NCI-H2029 treated with DMSO at 0.1 percent for 48 hours (cell line): Measurements from ENCODE around the gene CELF3.

Source experiments
- DNase-seq: peaks from one replicate; lab custom pipeline; 2025; lab: John Stamatoyannopoulos, UW

The CELF3 gene

GRCh38 chr1:151720974-151721787 is 4.6 kb upstream of the CELF3 start, which contains the start of gene RIIAD1:
Gene RIIAD1 (plus strand): TSS chr1:151721522. CDS start chr1:151721537, 15 bp downstream.
- no peak for DNase-seq

DNA sequence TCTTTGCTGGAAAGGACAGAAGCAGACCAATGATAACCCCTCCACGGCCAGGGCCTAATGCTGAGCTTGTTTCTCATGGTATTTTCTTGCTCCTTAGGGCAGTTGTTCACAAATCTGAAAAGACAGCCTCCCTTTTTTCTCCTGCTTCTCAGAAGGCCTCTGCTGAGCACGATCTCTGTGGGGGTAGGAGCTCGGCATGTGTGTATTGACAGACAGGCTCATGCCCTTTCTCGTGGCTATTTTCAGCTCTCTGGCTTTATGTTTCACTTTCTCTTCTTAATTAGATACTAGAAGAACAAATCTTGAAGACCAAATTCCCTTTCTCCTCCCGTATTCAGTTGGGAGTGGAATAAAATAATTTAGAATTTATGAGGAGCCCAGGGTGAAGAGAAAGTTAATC is 4.0 kb upstream of the CELF3 start:
- no peak for DNase-seq

GRCh38 chr1:151720125-151720524 is 3.5 kb upstream of the CELF3 start:
- DNase-seq: no peak

- DNase-seq: no peak
Observed at GRCh38 chr1:151718666-151719065, 2.1 kb upstream of the CELF3 start.

DNA sequence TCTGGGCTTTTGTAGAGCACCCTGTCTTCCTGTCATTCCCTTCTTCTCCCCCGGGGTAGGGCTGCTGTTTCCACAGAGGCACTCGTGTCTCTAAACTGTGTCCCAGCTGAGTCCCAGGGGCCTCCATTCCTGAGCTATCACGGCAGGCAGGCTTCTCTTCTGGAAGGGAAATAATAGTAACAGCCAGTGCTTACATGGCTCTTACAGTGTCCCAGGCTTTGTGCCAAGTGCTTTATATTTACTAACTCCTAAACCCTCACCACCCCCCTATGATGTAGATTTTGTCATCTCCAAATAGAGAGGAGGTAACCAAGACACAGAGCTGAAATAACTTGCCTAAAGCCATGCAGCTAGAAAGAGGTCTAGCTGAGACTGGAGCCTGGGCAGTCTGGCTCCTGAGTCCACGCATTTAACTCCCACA is 1.4 kb upstream of the CELF3 start:
- DNase-seq: no peak

- no peak for DNase-seq
Observed at GRCh38 chr1:151716405-151716762, 219 bp downstream of the CELF3 start.

- no peak for DNase-seq
Observed at GRCh38 chr1:151715726-151716404, 738 bp downstream of the CELF3 start.

DNA sequence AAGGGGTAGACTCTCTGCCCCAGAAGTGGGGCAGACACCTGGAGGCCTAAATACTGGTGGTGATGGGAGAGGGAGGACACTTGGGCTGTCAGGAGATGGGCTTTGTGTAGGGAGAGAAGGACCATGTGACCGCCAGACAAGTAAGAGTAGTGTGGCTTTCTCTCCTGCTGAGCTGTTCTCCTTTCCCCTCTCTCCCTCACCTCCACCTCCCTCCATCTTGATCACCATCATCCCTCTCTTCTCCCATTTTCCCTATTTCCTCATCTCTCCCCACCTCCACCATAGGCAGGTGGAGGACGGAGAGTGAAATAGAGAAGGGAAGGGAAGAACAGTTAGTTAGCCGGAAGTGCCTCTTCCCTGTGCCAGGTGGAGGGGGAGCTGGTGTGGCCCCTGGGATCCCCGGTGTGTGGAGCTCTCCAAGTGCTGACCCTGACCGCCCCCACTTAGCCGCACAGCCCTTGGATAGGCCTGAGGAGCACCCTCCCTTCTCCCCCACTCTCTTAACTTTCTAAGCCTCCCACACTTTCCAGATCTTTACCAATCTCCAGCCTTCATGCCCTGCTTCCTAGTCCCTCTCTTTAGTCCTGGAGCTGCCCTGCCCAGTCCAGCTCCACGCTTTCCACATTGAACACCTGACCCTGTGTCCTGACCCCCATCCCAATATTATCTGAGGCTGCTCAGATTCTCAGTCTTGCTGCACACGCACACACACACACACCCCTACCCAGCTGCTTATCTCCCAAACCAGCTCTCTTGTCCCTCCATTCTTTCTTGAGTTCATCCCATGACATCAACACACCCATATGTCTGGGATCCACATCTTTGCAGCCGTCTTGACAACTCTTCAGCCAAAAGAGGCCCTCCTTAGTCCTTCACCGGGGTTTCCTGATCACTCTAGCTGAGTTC is 1.5 kb downstream of the CELF3 start:
- no peak for DNase-seq

- no peak for DNase-seq
Observed at GRCh38 chr1:151713874-151714273, 2.7 kb downstream of the CELF3 start.

GRCh38 chr1:151713044-151713443 is 3.6 kb downstream of the CELF3 start:
- DNase-seq: no peak

DNA sequence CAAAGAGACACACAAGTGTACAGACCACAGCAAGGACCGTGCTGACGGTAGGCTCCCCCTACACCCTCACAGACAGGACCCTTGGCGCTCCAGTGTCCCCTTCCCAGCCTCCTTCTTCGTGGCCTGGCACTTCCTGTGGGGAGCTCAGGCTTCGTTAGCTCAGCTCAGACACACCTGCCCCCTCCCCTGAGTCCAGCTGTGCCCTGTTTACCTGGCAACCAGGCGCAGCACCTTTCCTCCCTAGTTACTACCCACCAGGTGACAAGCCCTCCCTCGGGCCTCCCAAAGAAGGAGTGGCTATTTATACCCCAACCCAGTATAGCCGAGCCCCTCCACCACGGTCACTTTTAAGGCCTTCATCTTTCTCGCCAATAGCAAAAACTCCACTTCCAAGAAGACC is 4.7 kb downstream of the CELF3 start:
- no peak for DNase-seq

DNA sequence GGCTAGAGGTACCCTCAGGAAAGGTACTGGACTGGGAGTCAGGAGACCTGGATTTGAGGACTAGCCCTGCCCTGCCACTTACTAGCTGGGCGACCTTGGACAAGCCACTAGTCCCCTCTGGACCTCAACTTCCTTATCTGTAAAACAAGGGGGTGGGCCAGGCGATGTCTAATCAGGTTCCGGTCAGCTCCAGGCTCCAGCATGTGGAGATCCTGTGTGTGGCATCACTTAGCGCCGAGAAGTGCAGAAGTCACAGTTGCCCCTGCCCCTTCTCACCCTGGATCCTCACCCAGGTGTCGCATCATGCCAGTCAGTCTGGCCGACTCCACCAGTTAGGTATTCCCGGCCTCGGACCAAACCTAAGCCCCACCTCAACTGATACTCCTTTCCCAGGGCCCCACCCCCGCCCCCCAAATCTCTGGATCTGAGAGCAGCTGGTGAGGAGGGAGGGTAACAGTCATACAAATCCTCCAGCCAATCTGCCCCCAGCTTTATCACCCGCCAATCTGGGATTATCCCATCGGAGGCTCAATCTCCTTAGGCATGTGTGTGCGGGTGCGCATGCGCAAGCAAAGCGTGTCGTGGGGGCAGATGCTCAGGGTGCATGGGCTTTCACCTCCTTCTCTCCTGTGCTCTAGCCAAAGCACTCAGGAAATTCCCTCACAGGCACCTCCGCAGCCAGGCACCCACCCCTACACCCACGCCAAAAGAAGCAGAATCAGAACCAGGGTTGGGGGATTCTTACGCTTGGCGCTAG is 5.4 kb downstream of the CELF3 start:
- no peak for DNase-seq

DNA sequence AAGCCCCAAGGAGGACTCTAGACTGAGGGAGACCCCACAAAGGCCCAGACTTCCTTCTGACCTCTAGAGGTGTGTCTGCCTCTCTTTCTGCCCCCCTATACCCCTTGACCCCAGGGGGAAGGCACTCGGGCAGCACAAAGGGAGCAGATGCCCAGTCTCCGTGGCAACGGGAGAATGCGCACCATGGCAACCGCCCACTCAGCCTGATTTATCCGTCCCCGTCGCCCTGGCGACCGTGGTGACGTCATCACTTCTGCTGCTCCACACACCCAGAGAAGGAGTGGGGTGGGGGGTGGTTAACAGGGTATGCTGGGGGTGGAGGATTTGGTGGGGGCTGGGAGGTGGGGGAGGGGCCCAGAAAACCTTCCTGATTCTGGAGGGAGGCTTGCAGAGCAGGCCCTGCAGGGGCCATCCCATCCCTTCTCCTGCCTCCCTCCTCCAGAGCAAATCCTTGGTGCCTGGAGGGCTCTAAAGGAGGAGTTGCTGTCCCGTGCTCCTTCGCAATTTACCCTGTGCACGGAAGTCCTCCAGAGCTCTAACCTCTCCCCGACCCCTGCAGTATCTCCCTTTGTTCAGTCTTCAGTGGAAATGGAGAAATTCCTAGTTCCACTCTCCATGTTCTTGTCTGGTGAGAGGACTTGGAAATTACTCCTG is 6.3 kb downstream of the CELF3 start:
- DNase-seq: no peak

GRCh38 chr1:151708891-151709290 is 7.7 kb downstream of the CELF3 start:
- no peak for DNase-seq

DNA sequence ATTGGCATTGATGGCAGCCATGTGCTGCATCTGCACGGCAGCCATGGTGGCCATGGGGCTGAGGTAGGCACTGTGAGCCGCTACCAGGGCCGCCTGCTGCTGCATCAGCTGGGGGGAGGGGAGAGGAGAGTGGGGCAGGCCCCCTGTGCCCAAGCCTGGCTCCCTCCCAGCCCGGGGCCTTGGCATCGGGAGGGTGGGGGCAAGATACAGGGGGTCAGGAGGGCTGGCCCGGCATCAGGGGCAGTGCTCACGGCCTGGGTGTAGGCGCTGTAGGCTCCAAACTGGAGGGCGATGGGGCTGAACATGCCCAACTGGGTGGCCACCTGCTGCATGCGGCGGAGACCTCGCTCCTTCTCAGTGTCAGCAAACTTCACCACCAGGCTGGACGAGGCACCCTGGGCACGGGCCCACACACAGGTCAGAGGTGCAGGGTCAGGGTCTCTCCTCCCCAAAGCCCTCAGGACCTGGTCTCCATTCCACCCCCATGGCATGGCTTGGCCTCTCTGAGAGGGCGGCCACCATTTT is 9.0 kb downstream of the CELF3 start:
- no peak for DNase-seq

GRCh38 chr1:151706464-151707415 is 9.9 kb downstream of the CELF3 start:
- DNase-seq: no peak

GRCh38 chr1:151705753-151706463 is 10.7 kb downstream of the CELF3 start:
- no peak for DNase-seq

DNA sequence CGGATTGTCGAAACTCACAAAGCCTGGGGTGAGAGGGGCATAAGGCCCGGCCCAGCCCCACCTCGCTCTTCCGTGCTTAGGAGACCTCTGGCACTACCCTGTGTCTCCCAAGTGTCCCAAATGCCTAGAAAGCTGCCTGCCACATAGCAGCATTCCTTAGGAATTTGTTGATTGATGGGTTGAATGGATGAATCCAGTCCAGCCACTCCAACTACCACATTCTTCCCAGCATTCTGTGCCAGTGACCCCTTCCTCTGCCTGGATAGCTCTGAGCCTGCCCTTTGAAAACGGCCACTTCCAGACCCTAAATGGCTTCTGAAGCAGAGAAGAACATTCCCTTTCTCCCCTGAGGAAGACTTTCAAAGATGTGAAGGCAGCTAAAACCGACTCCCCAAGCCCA is 11.5 kb downstream of the CELF3 start:
- DNase-seq: no peak

- DNase-seq: no peak
Observed at GRCh38 chr1:151704246-151704645, 12.4 kb downstream of the CELF3 start.
